GM23338 (cell line): Measurements from ENCODE around the gene NTN4. TPM values are rescaled to one million over a fixed set of nuclear protein-coding genes. Genes with fewer than 3 reads are reported as not detected.

Source experiments
- ATAC-seq: fragments of 200-7000 bp; cut with Tn5 transposase; 3 replicates; pipeline ENCODE4 v1.9.1; 2020
- DNase-seq: peaks from one replicate; pipeline ENCODE4 v3.0.0-alpha.2; 2015; ENCODE audit warnings: low spot score
- H2AFZ ChIP-seq: fragments of 200-600 bp; sonication (generic); 2 replicates; pipeline ENCODE4 v1.8.0; 2016; ENCODE audit warnings: antibody characterized with exemption, mild to moderate bottlenecking, moderate library complexity
- H3F3A ChIP-seq: fragments of 200-600 bp; sonication (generic); replicated peaks from 2 replicates; pipeline ENCODE4 v1.8.0; 2017; ENCODE audit warnings: antibody characterized with exemption, mixed run types, low read depth
- H3K27ac ChIP-seq: fragments of 200-600 bp; sonication (generic); 2 replicates; pipeline ENCODE4 v1.6.1; 2016; ENCODE audit warnings: low read depth
- H3K27me3 ChIP-seq: fragments of 200-600 bp; sonication (generic); 2 replicates; pipeline ENCODE4 v1.8.0; 2016; ENCODE audit warnings: mild to moderate bottlenecking, mixed run types, moderate library complexity; ENCODE audit not compliant: insufficient read depth
- H3K36me3 ChIP-seq: fragments of 200-600 bp; sonication (generic); 2 replicates; pipeline ENCODE4 v1.8.0; 2016; ENCODE audit warnings: mild to moderate bottlenecking; ENCODE audit not compliant: insufficient read depth
- H3K4me1 ChIP-seq: fragments of 200-600 bp; sonication (generic); 2 replicates; pipeline ENCODE4 v1.8.0; 2016; ENCODE audit warnings: mild to moderate bottlenecking, moderate library complexity; ENCODE audit not compliant: insufficient read depth
- H3K4me2 ChIP-seq: fragments of 200-600 bp; sonication (generic); 2 replicates; pipeline ENCODE4 v1.7.1; 2017; ENCODE audit warnings: mixed run types
- H3K4me3 ChIP-seq: fragments of 200-600 bp; sonication (generic); 2 replicates; pipeline ENCODE4 v1.6.1; 2016; ENCODE audit warnings: mixed run types
- H3K79me2 ChIP-seq: fragments of 200-600 bp; sonication (generic); replicated peaks from 2 replicates; pipeline ENCODE4 v1.8.0; 2017; ENCODE audit warnings: mild to moderate bottlenecking; ENCODE audit not compliant: insufficient read depth
- H3K9me2 ChIP-seq: fragments of 200-600 bp; sonication (generic); 2 replicates; pipeline ENCODE4 v1.8.0; 2017; ENCODE audit not compliant: insufficient read depth
- H4K20me1 ChIP-seq: fragments of 200-600 bp; sonication (generic); replicated peaks from 2 replicates; pipeline ENCODE4 v1.8.0; 2017; ENCODE audit warnings: mild to moderate bottlenecking; ENCODE audit not compliant: insufficient read depth
- H3K27ac Mint-ChIP-seq: 2 replicates; pipeline ENCODE4 v1.8.0; 2020; ENCODE audit warnings: inconsistent platforms, mild to moderate bottlenecking, moderate library complexity, mixed read lengths
- H3K27me3 Mint-ChIP-seq: 3 replicates; pipeline ENCODE4 v1.8.0; 2022; ENCODE audit warnings: low read depth, mild to moderate bottlenecking, moderate library complexity, mixed read lengths, inconsistent platforms; ENCODE audit not compliant: insufficient read depth, poor library complexity
- H3K36me3 Mint-ChIP-seq: 3 replicates; pipeline ENCODE4 v1.8.0; 2021; ENCODE audit warnings: low read depth, mild to moderate bottlenecking, inconsistent platforms, moderate library complexity, mixed read lengths
- H3K4me1 Mint-ChIP-seq: 3 replicates; pipeline ENCODE4 v1.8.0; 2020; ENCODE audit warnings: mild to moderate bottlenecking, inconsistent platforms, mixed read lengths
- H3K4me3 Mint-ChIP-seq: 3 replicates; pipeline ENCODE4 v1.8.0; 2021; ENCODE audit warnings: moderate library complexity, mild to moderate bottlenecking, inconsistent platforms, mixed read lengths
- H3K9me3 Mint-ChIP-seq: 3 replicates; pipeline ENCODE4 v1.8.0; 2020; ENCODE audit warnings: moderate library complexity, mild to moderate bottlenecking, inconsistent platforms, mixed read lengths
- CREB1 ChIP-seq: fragments of 250-450 bp; sonication (Bioruptor Pico); IDR thresholded peaks from 2 replicates; pipeline ENCODE4 v1.5.0; 2020; ENCODE audit warnings: low read depth, mild to moderate bottlenecking, moderate library complexity
- CTCF ChIP-seq, 2 experiments: fragments of 200-600 bp in 1 of 2; sonication (generic) in 1 of 2; conservative IDR thresholded peaks; 2 replicates each; pipeline versions ENCODE4 v1.5.1 to v1.6.1; 2016 to 2017; ENCODE audit warnings: antibody characterized with exemption in 2 of 2, low read depth in 2 of 2, mild to moderate bottlenecking in 2 of 2, moderate library complexity in 1 of 2
- EZH2 ChIP-seq: fragments of 200-600 bp; sonication (generic); IDR thresholded peaks from one replicate; pipeline ENCODE4 v1.8.0; 2017; ENCODE audit warnings: antibody characterized with exemption, mild to moderate bottlenecking, low read depth; ENCODE audit not compliant: unreplicated experiment
- EZH2phosphoT487 ChIP-seq: fragments of 200-600 bp; sonication (generic); IDR thresholded peaks from one replicate; pipeline ENCODE4 v1.8.1; 2018; ENCODE audit warnings: antibody characterized with exemption; ENCODE audit not compliant: unreplicated experiment
- JUNB ChIP-seq: IDR thresholded peaks from one replicate; pipeline ENCODE4 v1.6.1; 2016; ENCODE audit warnings: antibody characterized with exemption; ENCODE audit not compliant: unreplicated experiment
- NANOG ChIP-seq: IDR thresholded peaks from 2 replicates; pipeline ENCODE4 v1.6.1; 2016; ENCODE audit warnings: antibody characterized with exemption, borderline replicate concordance
- POLR2AphosphoS5 ChIP-seq: IDR thresholded peaks from 2 replicates; pipeline ENCODE4 v1.6.1; 2016; ENCODE audit warnings: antibody characterized with exemption, low read depth
- REST ChIP-seq: IDR thresholded peaks from one replicate; pipeline ENCODE4 v1.6.1; 2018; ENCODE audit warnings: antibody characterized with exemption; ENCODE audit not compliant: unreplicated experiment
- STAT1 ChIP-seq: IDR thresholded peaks from one replicate; pipeline ENCODE4 v1.6.1; 2016; ENCODE audit warnings: antibody characterized with exemption; ENCODE audit not compliant: unreplicated experiment
- ZNF114 ChIP-seq: fragments of 250-450 bp; sonication (Bioruptor Pico); IDR thresholded peaks from 2 replicates; pipeline ENCODE4 v1.5.0; 2020; ENCODE audit warnings: mild to moderate bottlenecking, moderate library complexity
- ZNF331 ChIP-seq: fragments of 250-450 bp; sonication (Bioruptor Pico); IDR thresholded peaks from 2 replicates; pipeline ENCODE4 v1.5.0; 2020; ENCODE audit warnings: low read depth, mild to moderate bottlenecking, moderate library complexity
- ZNF462 ChIP-seq: fragments of 250-450 bp; sonication (Bioruptor Pico); IDR thresholded peaks from 2 replicates; pipeline ENCODE4 v1.5.0; 2020; ENCODE audit warnings: mild to moderate bottlenecking, moderate library complexity
- polyA plus RNA-seq: library from polyadenylated mRNA; unstranded; fragments of >200 nt; fragmentation: Nextera tagmentation; extraction: Ambion mirVana; gene quantifications from 2 replicates; pipeline ENCODE4 v1.2.1, GENCODE V29; 2016
- total RNA-seq: library from RNA; depleted of rRNA; stranded (reverse); fragments of >200 nt; shearing (Covaris generic); gene quantifications from 2 replicates; pipeline ENCODE4 v1.2.3, GENCODE V29; 2014
- TF ChIP-seq, protein P1 (sequence below): IDR thresholded peaks from 2 replicates; pipeline ENCODE4 v1.6.1; 2016; ENCODE audit warnings: antibody characterized with exemption

Gene NTN4
- total and polyA plus RNA-seq, 2 experiments from 2014 or later: 1.5 to 3.8 TPM

- Histone ChIP-seq H3K4me2 (no peak overlapping the region), H3K27me3 (no peaks in the 10 kb centered on the region), H3K4me1 (no peaks in the 10 kb centered on the region), H4K20me1 (no peaks in the 10 kb centered on the region), H2AFZ (no peak overlapping the region), H3K36me3 (no peaks in the 10 kb centered on the region; the same call in none of the 2 replicates), H3K4me3 (no peak overlapping the region), H3K9me2 (0 out of 2 replicates have a peak, but pooled peaks cover 5% of the 10 kb centered on the region), H3F3A (no peaks in the 10 kb centered on the region), H3K79me2 (no peaks in the 10 kb centered on the region), H3K27ac (0 out of 2 replicates have a peak overlapping the region, but pooled peaks have one; percentile 50)
- DNase-seq (no peak), ATAC-seq (no peak)
- Mint-ChIP-seq H3K36me3 (peaks cover 28% of the 10 kb centered on the region), H3K4me1 (no peaks in the 10 kb centered on the region), H3K27me3 (no peaks in the 10 kb centered on the region), H3K9me3 (peaks cover 7% of the 10 kb centered on the region), H3K4me3 (no peak overlapping the region), H3K27ac (no peak overlapping the region)
- TF ChIP-seq REST: no peak
- TF ChIP-seq, protein P1, sequence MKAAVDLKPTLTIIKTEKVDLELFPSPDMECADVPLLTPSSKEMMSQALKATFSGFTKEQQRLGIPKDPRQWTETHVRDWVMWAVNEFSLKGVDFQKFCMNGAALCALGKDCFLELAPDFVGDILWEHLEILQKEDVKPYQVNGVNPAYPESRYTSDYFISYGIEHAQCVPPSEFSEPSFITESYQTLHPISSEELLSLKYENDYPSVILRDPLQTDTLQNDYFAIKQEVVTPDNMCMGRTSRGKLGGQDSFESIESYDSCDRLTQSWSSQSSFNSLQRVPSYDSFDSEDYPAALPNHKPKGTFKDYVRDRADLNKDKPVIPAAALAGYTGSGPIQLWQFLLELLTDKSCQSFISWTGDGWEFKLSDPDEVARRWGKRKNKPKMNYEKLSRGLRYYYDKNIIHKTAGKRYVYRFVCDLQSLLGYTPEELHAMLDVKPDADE: no peak
- no peak for TF ChIP-seq JUNB
- no peak for TF ChIP-seq EZH2
- no peak for TF ChIP-seq ZNF331
- TF ChIP-seq CTCF (conservative IDR thresholded peaks at IDR 0.05; ENCODE audit: low read depth in 2 of 2): no peak
- TF ChIP-seq ZNF114 (CRISPR knock-in tag): no peak
- no peak for TF ChIP-seq STAT1
- no peak for TF ChIP-seq EZH2phosphoT487
- no peak for TF ChIP-seq NANOG
- TF ChIP-seq ZNF462 (CRISPR knock-in tag): no peak
- TF ChIP-seq POLR2AphosphoS5: no peak
- no peak for TF ChIP-seq CREB1 (CRISPR knock-in tag)
These were observed 150.0 kb downstream of the NTN4 start for GRCh38 chr12:95640516-95640915.
